HEK293 (cell line): ENCODE measurements around the gene KIF20A.

ENCODE experiments used
- CTCF ChIA-PET: fragments of 350-600 bp; formaldehyde crosslinking; extraction: SDS; loops from one replicate; lab custom pipeline; 2021; ENCODE audit warnings: antibody characterized with exemption; lab: Yijun Ruan, JAX
- POLR2A ChIA-PET: fragments of 300-600 bp; formaldehyde crosslinking; extraction: SDS; loops from one replicate; lab custom pipeline; 2020; ENCODE audit warnings: antibody characterized with exemption, inconsistent platforms; lab: Yijun Ruan, JAX
- H3K27ac ChIP-seq: fragments of 200-500 bp; sonication (Bioruptor generic); 2 replicates; pipeline ENCODE4 v1.5.1; 2014; ENCODE audit warnings: low read depth, low read length, control low read depth, inconsistent platforms; ENCODE audit errors: extremely low read depth
- H3K36me3 ChIP-seq, 2 experiments: fragments of 200-500 bp in 1 of 2; sonication (Bioruptor generic) in 1 of 2; 1 replicate in 1 of 2; 2 replicates in 1 of 2; pipeline ENCODE4 v1.5.1; 2014 to 2017; ENCODE audit warnings: inconsistent platforms in 2 of 2, low read length in 2 of 2; ENCODE audit not compliant: control insufficient read depth in 2 of 2, insufficient read depth in 1 of 2
- H3K4me1 ChIP-seq: fragments of 200-500 bp; sonication (Bioruptor generic); 2 replicates; pipeline ENCODE4 v1.5.1; 2014; ENCODE audit warnings: mild to moderate bottlenecking, low read length, inconsistent platforms; ENCODE audit not compliant: control insufficient read depth, insufficient read depth
- H3K4me3 ChIP-seq: 2 replicates; pipeline ENCODE4 v1.5.1; 2011; ENCODE audit warnings: low read depth, mild to moderate bottlenecking, control low read depth, low read length, moderate library complexity
- H3K9me3 ChIP-seq: fragments of 200-500 bp; sonication (Bioruptor generic); 2 replicates; pipeline ENCODE4 v1.5.1; 2014; ENCODE audit warnings: low read depth, low read length, inconsistent platforms; ENCODE audit not compliant: control insufficient read depth, insufficient read depth
- HOXA7 ChIP-seq: sonication (generic); formaldehyde crosslinking; IDR thresholded peaks from 2 replicates; pipeline ENCODE4 v1.8.1; 2022; ENCODE audit warnings: missing genetic modification reagents, borderline replicate concordance
- REPIN1 ChIP-seq: fragments of 450-650 bp; formaldehyde crosslinking; IDR thresholded peaks from 2 replicates; pipeline ENCODE4 v1.5.1; 2017; ENCODE audit warnings: missing biosample characterization, missing genetic modification characterization, low read depth
- TRIM28 ChIP-seq: IDR thresholded peaks from 2 replicates; pipeline ENCODE4 v1.6.1; 2011; ENCODE audit warnings: low read length, control low read depth, borderline replicate concordance
- ZFHX2 ChIP-seq: fragments of 450-650 bp; formaldehyde crosslinking; conservative IDR thresholded peaks from 2 replicates; pipeline ENCODE4 v1.5.1; 2016; ENCODE audit warnings: missing biosample characterization, missing genetic modification characterization
- ZFP3 ChIP-seq: fragments of 450-650 bp; formaldehyde crosslinking; IDR thresholded peaks from 2 replicates; pipeline ENCODE4 v1.5.1; 2016; ENCODE audit warnings: low read depth, missing biosample characterization, missing genetic modification characterization
- ZNF366 ChIP-seq: fragments of 450-650 bp; formaldehyde crosslinking; conservative IDR thresholded peaks from 2 replicates; pipeline ENCODE4 v1.5.1; 2016; ENCODE audit warnings: missing biosample characterization, missing genetic modification characterization
- ZNF394 ChIP-seq: fragments of 450-650 bp; formaldehyde crosslinking; IDR thresholded peaks from 2 replicates; pipeline ENCODE4 v1.5.1; 2016; ENCODE audit warnings: missing biosample characterization, missing genetic modification characterization, mild to moderate bottlenecking, moderate library complexity, borderline replicate concordance
- ZNF548 ChIP-seq: fragments of 450-650 bp; formaldehyde crosslinking; IDR thresholded peaks from 2 replicates; pipeline ENCODE4 v1.5.1; 2016; ENCODE audit warnings: missing biosample characterization, missing genetic modification characterization
- ZNF585B ChIP-seq: fragments of 450-650 bp; formaldehyde crosslinking; IDR thresholded peaks from 2 replicates; pipeline ENCODE4 v1.5.1; 2016; ENCODE audit warnings: missing biosample characterization, missing genetic modification characterization
- ZNF660 ChIP-seq: fragments of 450-650 bp; IDR thresholded peaks from 2 replicates; pipeline ENCODE4 v1.5.1; 2018; ENCODE audit warnings: missing biosample characterization, mild to moderate bottlenecking, missing genetic modification characterization
- ZNF677 ChIP-seq: fragments of 450-650 bp; IDR thresholded peaks from 2 replicates; pipeline ENCODE4 v1.5.0; 2018; ENCODE audit warnings: missing biosample characterization, mild to moderate bottlenecking, missing genetic modification characterization, moderate library complexity
- ZNF707 ChIP-seq: fragments of 450-650 bp; formaldehyde crosslinking; IDR thresholded peaks from 2 replicates; pipeline ENCODE4 v1.5.1; 2016; ENCODE audit warnings: missing biosample characterization, missing genetic modification characterization
- ZSCAN23 ChIP-seq: fragments of 450-650 bp; formaldehyde crosslinking; IDR thresholded peaks from 2 replicates; pipeline ENCODE4 v1.5.1; 2016; ENCODE audit warnings: missing biosample characterization, missing genetic modification characterization
- ZXDB ChIP-seq: fragments of 450-650 bp; formaldehyde crosslinking; IDR thresholded peaks from 2 replicates; pipeline ENCODE4 v1.5.1; 2016; ENCODE audit warnings: missing biosample characterization, missing genetic modification characterization
- TF ChIP-seq, protein P1 (sequence below): fragments of 450-650 bp; formaldehyde crosslinking; IDR thresholded peaks from 2 replicates; pipeline ENCODE4 v1.5.1; 2016; ENCODE audit warnings: missing biosample characterization, missing genetic modification characterization
- TF ChIP-seq, protein P2 (sequence below): fragments of 450-650 bp; formaldehyde crosslinking; IDR thresholded peaks from 2 replicates; pipeline ENCODE4 v1.5.1; 2016; ENCODE audit warnings: missing biosample characterization, missing genetic modification characterization
- TF ChIP-seq, protein P3 (sequence below): fragments of 450-650 bp; formaldehyde crosslinking; IDR thresholded peaks from 2 replicates; pipeline ENCODE4 v1.5.1; 2016; ENCODE audit warnings: missing biosample characterization, missing genetic modification characterization
- TF ChIP-seq, protein P4 (sequence below): fragments of 450-650 bp; formaldehyde crosslinking; IDR thresholded peaks from 2 replicates; pipeline ENCODE4 v1.5.1; 2017; ENCODE audit warnings: missing biosample characterization, missing genetic modification characterization
- TF ChIP-seq, protein P5 (sequence below): fragments of 450-650 bp; formaldehyde crosslinking; IDR thresholded peaks from 2 replicates; pipeline ENCODE4 v1.5.1; 2016; ENCODE audit warnings: missing biosample characterization, missing genetic modification characterization
- TF ChIP-seq, protein P6 (sequence below): fragments of 450-650 bp; formaldehyde crosslinking; IDR thresholded peaks from 2 replicates; pipeline ENCODE4 v1.5.1; 2016; ENCODE audit warnings: missing biosample characterization, missing genetic modification characterization
- TF ChIP-seq, protein P7 (sequence below): fragments of 450-650 bp; formaldehyde crosslinking; IDR thresholded peaks from 2 replicates; pipeline ENCODE4 v1.5.1; 2016; ENCODE audit warnings: missing biosample characterization, missing genetic modification characterization

KIF20A gene

DNA sequence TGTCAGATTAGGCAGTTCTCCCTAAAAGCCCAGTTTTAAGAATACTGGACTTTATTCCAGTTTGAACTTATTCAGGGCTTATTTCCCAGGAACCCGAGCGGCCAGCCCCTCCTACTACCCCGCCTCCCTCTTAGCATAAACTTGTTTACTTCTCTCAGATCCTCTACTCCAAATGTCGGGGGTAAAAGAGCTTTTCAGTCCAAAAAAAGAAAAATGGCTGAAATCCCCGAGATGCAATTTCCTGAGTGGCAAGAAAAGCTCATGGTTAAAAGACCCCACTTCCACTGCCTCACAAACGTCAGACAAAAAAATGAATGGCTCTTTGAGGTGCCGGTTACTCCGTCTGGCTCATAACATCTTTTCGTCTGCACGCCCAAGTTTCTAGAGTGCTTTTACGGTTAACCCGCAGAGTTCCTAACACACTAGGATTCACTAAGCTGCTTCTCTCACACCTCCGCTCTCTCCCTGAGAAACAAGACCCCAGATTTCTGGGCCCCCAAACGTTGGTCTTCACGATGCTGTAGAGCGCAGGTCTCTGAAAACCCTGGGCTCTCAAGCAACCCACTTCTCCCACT lies 884 bp upstream of the KIF20A start (continued):
- TF ChIP-seq, protein P1, sequence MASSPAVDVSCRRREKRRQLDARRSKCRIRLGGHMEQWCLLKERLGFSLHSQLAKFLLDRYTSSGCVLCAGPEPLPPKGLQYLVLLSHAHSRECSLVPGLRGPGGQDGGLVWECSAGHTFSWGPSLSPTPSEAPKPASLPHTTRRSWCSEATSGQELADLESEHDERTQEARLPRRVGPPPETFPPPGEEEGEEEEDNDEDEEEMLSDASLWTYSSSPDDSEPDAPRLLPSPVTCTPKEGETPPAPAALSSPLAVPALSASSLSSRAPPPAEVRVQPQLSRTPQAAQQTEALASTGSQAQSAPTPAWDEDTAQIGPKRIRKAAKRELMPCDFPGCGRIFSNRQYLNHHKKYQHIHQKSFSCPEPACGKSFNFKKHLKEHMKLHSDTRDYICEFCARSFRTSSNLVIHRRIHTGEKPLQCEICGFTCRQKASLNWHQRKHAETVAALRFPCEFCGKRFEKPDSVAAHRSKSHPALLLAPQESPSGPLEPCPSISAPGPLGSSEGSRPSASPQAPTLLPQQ (tag by site-specific recombination): 0 out of 2 replicates have a peak, but pooled peaks have one; percentile 4
- no peak for TF ChIP-seq ZNF677 (tag by site-specific recombination)
- 0 out of 2 replicates have a peak, but pooled peaks have one; percentile 81 for TF ChIP-seq ZNF394 (tag by site-specific recombination)
- TF ChIP-seq, all 188 proteins: peak for 11

DNA sequence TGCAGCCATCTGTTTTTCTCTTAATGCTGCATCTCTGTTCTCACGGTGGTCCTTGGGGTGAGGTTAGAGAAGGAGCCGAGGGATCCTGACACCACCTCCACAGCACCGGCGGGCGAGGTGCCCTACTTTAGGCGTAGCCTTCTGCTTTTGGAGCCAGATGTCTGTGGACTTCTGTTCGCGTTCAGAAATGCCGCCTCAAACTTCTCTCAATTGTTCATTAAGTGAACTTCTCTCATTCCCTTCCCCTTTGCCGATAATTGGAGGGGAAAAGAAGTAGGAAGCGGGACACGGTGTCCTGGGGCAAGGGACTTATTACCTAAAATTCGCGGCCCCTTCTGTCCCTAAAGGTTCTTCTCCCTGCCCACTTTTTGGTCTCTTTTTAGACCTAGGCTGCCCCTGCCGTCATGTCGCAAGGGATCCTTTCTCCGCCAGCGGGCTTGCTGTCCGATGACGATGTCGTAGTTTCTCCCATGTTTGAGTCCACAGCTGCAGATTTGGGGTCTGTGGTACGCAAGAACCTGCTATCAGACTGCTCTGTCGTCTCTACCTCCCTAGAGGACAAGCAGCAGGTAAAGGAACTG lies 455 bp downstream of the KIF20A start:
- 0 out of 2 replicates have a peak, but pooled peaks cover 3% of the 10 kb centered on the region for H3K4me1 ChIP-seq
- H3K9me3 ChIP-seq: no peaks in the 10 kb centered on the region
- POLR2A ChIA-PET: interaction anchor here (0.5 to 2.4 kb wide), 26 partner anchors 9 to 396 kb away, joined by 3 to 22 read pairs (median 5); partner anchors contain the start of genes CDC23, CDC25C, EGR1 and ETF1
- H3K27ac ChIP-seq: peak overlapping the region; percentile 90
- CTCF ChIA-PET: interaction anchor here (0.6 to 4.1 kb wide), 26 partner anchors 9 to 477 kb away, joined by 3 to 19 read pairs (median 4); no protein-coding TSS in a partner anchor
- H3K4me3 ChIP-seq: peak overlapping the region; percentile 70
- H3K36me3 ChIP-seq: peaks cover 41 to 63% of the 10 kb centered on the region in 2 experiments
- TF ChIP-seq ZNF548 (tag by site-specific recombination) (no peak), ZFHX2 (tag by site-specific recombination) (no peak), TRIM28 (no peak), ZNF707 (tag by site-specific recombination) (no peak), ZNF585B (tag by site-specific recombination) (no peak), ZNF366 (tag by site-specific recombination) (0 out of 2 replicates have a peak, but pooled peaks have one; percentile 8), REPIN1 (tag by site-specific recombination) (no peak), HOXA7 (CRISPR knock-in tag) (no peak), ZFP3 (tag by site-specific recombination) (no peak), ZNF677 (tag by site-specific recombination) (no peak), ZNF660 (tag by site-specific recombination) (no peak), ZSCAN23 (tag by site-specific recombination) (no peak), ZXDB (tag by site-specific recombination) (no peak)
- TF ChIP-seq, protein P2, sequence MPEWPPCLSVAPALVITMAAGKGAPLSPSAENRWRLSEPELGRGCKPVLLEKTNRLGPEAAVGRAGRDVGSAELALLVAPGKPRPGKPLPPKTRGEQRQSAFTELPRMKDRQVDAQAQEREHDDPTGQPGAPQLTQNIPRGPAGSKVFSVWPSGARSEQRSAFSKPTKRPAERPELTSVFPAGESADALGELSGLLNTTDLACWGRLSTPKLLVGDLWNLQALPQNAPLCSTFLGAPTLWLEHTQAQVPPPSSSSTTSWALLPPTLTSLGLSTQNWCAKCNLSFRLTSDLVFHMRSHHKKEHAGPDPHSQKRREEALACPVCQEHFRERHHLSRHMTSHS: no peak
- TF ChIP-seq, protein P3, sequence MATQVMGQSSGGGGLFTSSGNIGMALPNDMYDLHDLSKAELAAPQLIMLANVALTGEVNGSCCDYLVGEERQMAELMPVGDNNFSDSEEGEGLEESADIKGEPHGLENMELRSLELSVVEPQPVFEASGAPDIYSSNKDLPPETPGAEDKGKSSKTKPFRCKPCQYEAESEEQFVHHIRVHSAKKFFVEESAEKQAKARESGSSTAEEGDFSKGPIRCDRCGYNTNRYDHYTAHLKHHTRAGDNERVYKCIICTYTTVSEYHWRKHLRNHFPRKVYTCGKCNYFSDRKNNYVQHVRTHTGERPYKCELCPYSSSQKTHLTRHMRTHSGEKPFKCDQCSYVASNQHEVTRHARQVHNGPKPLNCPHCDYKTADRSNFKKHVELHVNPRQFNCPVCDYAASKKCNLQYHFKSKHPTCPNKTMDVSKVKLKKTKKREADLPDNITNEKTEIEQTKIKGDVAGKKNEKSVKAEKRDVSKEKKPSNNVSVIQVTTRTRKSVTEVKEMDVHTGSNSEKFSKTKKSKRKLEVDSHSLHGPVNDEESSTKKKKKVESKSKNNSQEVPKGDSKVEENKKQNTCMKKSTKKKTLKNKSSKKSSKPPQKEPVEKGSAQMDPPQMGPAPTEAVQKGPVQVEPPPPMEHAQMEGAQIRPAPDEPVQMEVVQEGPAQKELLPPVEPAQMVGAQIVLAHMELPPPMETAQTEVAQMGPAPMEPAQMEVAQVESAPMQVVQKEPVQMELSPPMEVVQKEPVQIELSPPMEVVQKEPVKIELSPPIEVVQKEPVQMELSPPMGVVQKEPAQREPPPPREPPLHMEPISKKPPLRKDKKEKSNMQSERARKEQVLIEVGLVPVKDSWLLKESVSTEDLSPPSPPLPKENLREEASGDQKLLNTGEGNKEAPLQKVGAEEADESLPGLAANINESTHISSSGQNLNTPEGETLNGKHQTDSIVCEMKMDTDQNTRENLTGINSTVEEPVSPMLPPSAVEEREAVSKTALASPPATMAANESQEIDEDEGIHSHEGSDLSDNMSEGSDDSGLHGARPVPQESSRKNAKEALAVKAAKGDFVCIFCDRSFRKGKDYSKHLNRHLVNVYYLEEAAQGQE (tag by site-specific recombination): no peak
- TF ChIP-seq, protein P4, sequence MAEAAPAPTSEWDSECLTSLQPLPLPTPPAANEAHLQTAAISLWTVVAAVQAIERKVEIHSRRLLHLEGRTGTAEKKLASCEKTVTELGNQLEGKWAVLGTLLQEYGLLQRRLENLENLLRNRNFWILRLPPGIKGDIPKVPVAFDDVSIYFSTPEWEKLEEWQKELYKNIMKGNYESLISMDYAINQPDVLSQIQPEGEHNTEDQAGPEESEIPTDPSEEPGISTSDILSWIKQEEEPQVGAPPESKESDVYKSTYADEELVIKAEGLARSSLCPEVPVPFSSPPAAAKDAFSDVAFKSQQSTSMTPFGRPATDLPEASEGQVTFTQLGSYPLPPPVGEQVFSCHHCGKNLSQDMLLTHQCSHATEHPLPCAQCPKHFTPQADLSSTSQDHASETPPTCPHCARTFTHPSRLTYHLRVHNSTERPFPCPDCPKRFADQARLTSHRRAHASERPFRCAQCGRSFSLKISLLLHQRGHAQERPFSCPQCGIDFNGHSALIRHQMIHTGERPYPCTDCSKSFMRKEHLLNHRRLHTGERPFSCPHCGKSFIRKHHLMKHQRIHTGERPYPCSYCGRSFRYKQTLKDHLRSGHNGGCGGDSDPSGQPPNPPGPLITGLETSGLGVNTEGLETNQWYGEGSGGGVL: no peak
- TF ChIP-seq, protein P5, sequence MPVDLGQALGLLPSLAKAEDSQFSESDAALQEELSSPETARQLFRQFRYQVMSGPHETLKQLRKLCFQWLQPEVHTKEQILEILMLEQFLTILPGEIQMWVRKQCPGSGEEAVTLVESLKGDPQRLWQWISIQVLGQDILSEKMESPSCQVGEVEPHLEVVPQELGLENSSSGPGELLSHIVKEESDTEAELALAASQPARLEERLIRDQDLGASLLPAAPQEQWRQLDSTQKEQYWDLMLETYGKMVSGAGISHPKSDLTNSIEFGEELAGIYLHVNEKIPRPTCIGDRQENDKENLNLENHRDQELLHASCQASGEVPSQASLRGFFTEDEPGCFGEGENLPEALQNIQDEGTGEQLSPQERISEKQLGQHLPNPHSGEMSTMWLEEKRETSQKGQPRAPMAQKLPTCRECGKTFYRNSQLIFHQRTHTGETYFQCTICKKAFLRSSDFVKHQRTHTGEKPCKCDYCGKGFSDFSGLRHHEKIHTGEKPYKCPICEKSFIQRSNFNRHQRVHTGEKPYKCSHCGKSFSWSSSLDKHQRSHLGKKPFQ (tag by site-specific recombination): no peak
- TF ChIP-seq, protein P6, sequence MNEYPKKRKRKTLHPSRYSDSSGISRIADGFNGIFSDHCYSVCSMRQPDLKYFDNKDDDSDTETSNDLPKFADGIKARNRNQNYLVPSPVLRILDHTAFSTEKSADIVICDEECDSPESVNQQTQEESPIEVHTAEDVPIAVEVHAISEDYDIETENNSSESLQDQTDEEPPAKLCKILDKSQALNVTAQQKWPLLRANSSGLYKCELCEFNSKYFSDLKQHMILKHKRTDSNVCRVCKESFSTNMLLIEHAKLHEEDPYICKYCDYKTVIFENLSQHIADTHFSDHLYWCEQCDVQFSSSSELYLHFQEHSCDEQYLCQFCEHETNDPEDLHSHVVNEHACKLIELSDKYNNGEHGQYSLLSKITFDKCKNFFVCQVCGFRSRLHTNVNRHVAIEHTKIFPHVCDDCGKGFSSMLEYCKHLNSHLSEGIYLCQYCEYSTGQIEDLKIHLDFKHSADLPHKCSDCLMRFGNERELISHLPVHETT: no peak
- TF ChIP-seq, protein P7, sequence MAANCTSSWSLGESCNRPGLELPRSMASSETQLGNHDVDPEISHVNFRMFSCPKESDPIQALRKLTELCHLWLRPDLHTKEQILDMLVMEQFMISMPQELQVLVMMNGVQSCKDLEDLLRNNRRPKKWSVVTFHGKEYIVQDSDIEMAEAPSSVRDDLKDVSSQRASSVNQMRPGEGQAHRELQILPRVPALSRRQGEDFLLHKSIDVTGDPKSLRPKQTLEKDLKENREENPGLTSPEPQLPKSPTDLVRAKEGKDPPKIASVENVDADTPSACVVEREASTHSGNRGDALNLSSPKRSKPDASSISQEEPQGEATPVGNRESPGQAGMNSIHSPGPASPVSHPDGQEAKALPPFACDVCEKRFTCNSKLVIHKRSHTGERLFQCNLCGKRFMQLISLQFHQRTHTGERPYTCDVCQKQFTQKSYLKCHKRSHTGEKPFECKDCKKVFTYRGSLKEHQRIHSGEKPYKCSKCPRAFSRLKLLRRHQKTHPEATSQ: no peak
